Memory B cell (primary cell): ENCODE data around the gene BARHL1.
"Not testable (repeated sequence)": the region's sequence is repeated elsewhere in the genome, so short reads cannot be mapped to it uniquely, and the experiment has no call there.

Experiments
- ATAC-seq: fragments of 150-1000 bp; cut with Tn5 transposase; 2 replicates; pipeline ENCODE4 v1.10.0; 2021; ENCODE audit warnings: low read depth, mild to moderate bottlenecking, moderate library complexity
- DNase-seq, 2 donors: peaks; one replicate each; pipeline ENCODE4 v3.0.0; 2022; ENCODE audit warnings: low spot score in 2 of 2
- H3K27ac Mint-ChIP-seq: one replicate; pipeline ENCODE4 v1.8.0; 2022; ENCODE audit warnings: mild to moderate bottlenecking, moderate library complexity, mixed read lengths
- H3K27me3 Mint-ChIP-seq: one replicate; pipeline ENCODE4 v1.8.0; 2022; ENCODE audit warnings: mixed read lengths
- H3K36me3 Mint-ChIP-seq: one replicate; pipeline ENCODE4 v1.8.0; 2022; ENCODE audit warnings: mild to moderate bottlenecking, mixed read lengths
- H3K4me1 Mint-ChIP-seq: one replicate; pipeline ENCODE4 v1.8.0; 2022; ENCODE audit warnings: mixed read lengths
- H3K4me3 Mint-ChIP-seq: one replicate; pipeline ENCODE4 v1.8.0; 2022; ENCODE audit warnings: mild to moderate bottlenecking, moderate library complexity, mixed read lengths
- H3K9me3 Mint-ChIP-seq: one replicate; pipeline ENCODE4 v1.8.0; 2022; ENCODE audit warnings: mixed read lengths

The BARHL1 gene

GRCh38 chr9:132547976-132548730, 34.3 kb upstream of the BARHL1 start:
- peaks cover 2% of the 10 kb centered on the region for H3K36me3 Mint-ChIP-seq
- H3K27ac Mint-ChIP-seq = no peak overlapping the region
- ATAC-seq = no peak
- peaks cover 11% of the 10 kb centered on the region for H3K27me3 Mint-ChIP-seq
- H3K9me3 Mint-ChIP-seq = no peaks in the 10 kb centered on the region
- no peak overlapping the region for H3K4me3 Mint-ChIP-seq
- no peak for DNase-seq
- H3K4me1 Mint-ChIP-seq = no peaks in the 10 kb centered on the region

DNA sequence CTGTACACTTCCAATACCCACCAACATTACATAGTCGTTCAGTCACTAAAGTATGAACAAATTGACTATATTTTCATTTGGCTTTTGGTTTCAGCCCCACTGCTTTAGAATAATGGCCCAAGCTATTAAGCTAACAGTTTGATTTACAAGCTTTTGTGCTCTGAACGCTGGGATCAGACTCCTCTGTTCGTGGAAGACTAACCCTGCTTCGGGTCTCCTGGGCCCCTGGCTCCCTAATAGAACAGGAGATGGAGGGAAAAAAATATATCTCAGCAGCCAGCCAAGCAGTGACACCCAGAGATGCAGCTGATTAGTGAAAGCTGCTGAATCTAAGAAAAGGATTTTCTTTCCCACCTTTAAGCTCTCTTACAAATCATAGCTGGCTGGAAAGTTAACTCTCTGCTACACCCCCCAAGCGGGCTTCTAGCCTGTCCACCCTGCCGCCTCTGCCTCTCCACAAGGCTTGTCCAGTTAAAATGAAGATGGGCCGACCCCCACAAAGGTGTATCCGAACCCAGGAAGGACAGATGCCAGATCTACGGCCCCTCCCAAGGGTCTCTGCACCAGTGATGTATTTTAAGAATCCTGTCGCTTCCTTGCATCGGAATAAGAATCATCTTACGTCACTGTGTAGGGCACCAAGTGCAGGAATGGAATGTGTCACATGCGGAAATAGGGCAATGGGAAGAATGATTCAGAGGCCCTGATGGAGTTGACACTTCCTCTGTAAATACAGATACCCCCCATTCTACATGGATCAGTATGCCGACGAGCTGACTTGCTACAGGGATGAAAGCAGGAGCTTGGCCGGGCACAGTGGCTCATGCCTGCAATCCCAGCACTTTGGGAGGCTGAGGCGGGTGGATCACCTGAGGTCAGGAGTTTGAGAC, 33.4 kb upstream of the BARHL1 start:
- no peak overlapping the region for H3K4me3 Mint-ChIP-seq
- DNase-seq = no peak
- H3K9me3 Mint-ChIP-seq = no peaks in the 10 kb centered on the region
- no peaks in the 10 kb centered on the region for H3K4me1 Mint-ChIP-seq
- H3K36me3 Mint-ChIP-seq = peaks cover 4% of the 10 kb centered on the region
- peaks cover 10% of the 10 kb centered on the region for H3K27me3 Mint-ChIP-seq
- ATAC-seq = no peak
- no peak overlapping the region for H3K27ac Mint-ChIP-seq

DNA sequence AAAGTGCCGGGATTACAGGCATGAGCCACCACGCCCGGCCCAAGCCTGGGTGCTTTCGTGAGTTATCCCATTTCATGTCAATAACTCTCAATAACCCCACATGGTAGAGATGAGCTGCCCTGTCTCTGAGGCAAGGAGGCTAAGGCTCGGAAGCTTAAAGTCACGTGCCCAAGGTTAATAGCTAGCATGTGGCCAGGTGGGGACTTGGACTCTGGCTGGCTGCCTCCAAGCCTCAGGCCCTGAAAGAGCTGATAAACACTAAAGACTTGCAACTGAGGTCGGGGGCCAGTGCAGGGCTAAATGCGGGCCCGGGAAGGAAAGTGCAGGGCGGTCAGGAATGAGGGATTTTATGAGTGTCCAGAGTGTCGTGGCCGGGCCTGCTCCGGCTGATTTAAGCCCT, 30.9 kb upstream of the BARHL1 start:
- H3K27ac Mint-ChIP-seq = no peak overlapping the region
- no peak overlapping the region for H3K4me3 Mint-ChIP-seq
- no peaks in the 10 kb centered on the region for H3K4me1 Mint-ChIP-seq
- DNase-seq (no peak), ATAC-seq (no peak)
- peaks cover 4% of the 10 kb centered on the region for H3K36me3 Mint-ChIP-seq
- H3K27me3 Mint-ChIP-seq = peaks cover 14% of the 10 kb centered on the region
- no peaks in the 10 kb centered on the region for H3K9me3 Mint-ChIP-seq

GRCh38 chr9:132552041-132552440, 30.4 kb upstream of the BARHL1 start:
- Mint-ChIP-seq H3K9me3 (no peaks in the 10 kb centered on the region), H3K27me3 (peaks cover 14% of the 10 kb centered on the region), H3K27ac (no peak overlapping the region), H3K4me3 (no peak overlapping the region), H3K4me1 (no peaks in the 10 kb centered on the region), H3K36me3 (peaks cover 4% of the 10 kb centered on the region)
- no peak for ATAC-seq
- no peak for DNase-seq

- DNase-seq (no peak), ATAC-seq (no peak)
- peaks cover 6% of the 10 kb centered on the region for H3K36me3 Mint-ChIP-seq
- H3K27ac Mint-ChIP-seq = no peak overlapping the region
- H3K9me3 Mint-ChIP-seq = no peaks in the 10 kb centered on the region
- no peak overlapping the region for H3K4me3 Mint-ChIP-seq
- H3K4me1 Mint-ChIP-seq = no peaks in the 10 kb centered on the region
- H3K27me3 Mint-ChIP-seq = peaks cover 9% of the 10 kb centered on the region
These were observed 27.7 kb upstream of the BARHL1 start for GRCh38 chr9:132554755-132555154.

- H3K36me3 Mint-ChIP-seq = peaks cover 6% of the 10 kb centered on the region
- no peak for DNase-seq
- H3K4me3 Mint-ChIP-seq = no peak overlapping the region
- ATAC-seq = no peak
- peaks cover 11% of the 10 kb centered on the region for H3K27me3 Mint-ChIP-seq
- H3K27ac Mint-ChIP-seq = no peak overlapping the region
- no peaks in the 10 kb centered on the region for H3K4me1 Mint-ChIP-seq
- no peaks in the 10 kb centered on the region for H3K9me3 Mint-ChIP-seq
These were observed 26.9 kb upstream of the BARHL1 start for GRCh38 chr9:132555528-132555927.

GRCh38 chr9:132556235-132556634, 26.2 kb upstream of the BARHL1 start:
- H3K4me1 Mint-ChIP-seq = no peaks in the 10 kb centered on the region
- peaks cover 13% of the 10 kb centered on the region for H3K27me3 Mint-ChIP-seq
- ATAC-seq (no peak), DNase-seq (no peak)
- H3K4me3 Mint-ChIP-seq = no peak overlapping the region
- peaks cover 6% of the 10 kb centered on the region for H3K36me3 Mint-ChIP-seq
- H3K9me3 Mint-ChIP-seq = no peaks in the 10 kb centered on the region
- no peak overlapping the region for H3K27ac Mint-ChIP-seq

GRCh38 chr9:132556714-132557113, 25.7 kb upstream of the BARHL1 start:
- H3K36me3 Mint-ChIP-seq = peaks cover 4% of the 10 kb centered on the region
- no peaks in the 10 kb centered on the region for H3K4me1 Mint-ChIP-seq
- H3K27me3 Mint-ChIP-seq = peaks cover 11% of the 10 kb centered on the region
- H3K4me3 Mint-ChIP-seq = no peak overlapping the region
- DNase-seq (no peak), ATAC-seq (no peak)
- no peaks in the 10 kb centered on the region for H3K9me3 Mint-ChIP-seq
- H3K27ac Mint-ChIP-seq = no peak overlapping the region

GRCh38 chr9:132557159-132557558, 25.2 kb upstream of the BARHL1 start:
- Mint-ChIP-seq H3K9me3 (no peaks in the 10 kb centered on the region), H3K27ac (no peak overlapping the region), H3K36me3 (peaks cover 4% of the 10 kb centered on the region), H3K4me1 (no peaks in the 10 kb centered on the region), H3K27me3 (peaks cover 12% of the 10 kb centered on the region), H3K4me3 (no peak overlapping the region)
- DNase-seq (no peak), ATAC-seq (no peak)

DNA sequence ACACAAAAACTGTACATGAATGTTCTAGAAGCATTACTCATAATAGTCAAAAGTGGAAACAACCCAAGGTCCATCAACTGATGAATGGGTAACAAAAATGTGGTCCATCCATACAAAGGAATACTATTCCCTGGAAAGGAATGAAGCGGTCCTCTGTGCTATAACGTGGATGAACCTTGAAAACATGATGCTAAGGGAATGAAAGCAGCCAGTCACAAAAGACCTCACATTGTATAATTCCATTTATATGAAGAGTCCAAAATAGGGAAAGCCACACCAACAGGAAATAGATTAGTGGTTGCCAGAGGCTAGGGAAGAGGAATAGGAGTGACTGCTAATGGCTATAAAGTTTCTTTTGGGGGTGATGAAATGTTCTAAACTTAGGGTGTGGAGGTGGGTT, 22.7 kb upstream of the BARHL1 start:
- peaks cover 17% of the 10 kb centered on the region for H3K27me3 Mint-ChIP-seq
- no peak for DNase-seq
- no peaks in the 10 kb centered on the region for H3K4me1 Mint-ChIP-seq
- no peak overlapping the region for H3K27ac Mint-ChIP-seq
- H3K36me3 Mint-ChIP-seq = peaks cover 1% of the 10 kb centered on the region
- H3K9me3 Mint-ChIP-seq = no peaks in the 10 kb centered on the region
- no peak for ATAC-seq
- H3K4me3 Mint-ChIP-seq = no peak overlapping the region

- ATAC-seq (no peak), DNase-seq (no peak)
- peaks cover 15% of the 10 kb centered on the region for H3K27me3 Mint-ChIP-seq
- no peaks in the 10 kb centered on the region for H3K4me1 Mint-ChIP-seq
- H3K36me3 Mint-ChIP-seq = peaks cover 1% of the 10 kb centered on the region
- no peak overlapping the region for H3K27ac Mint-ChIP-seq
- no peaks in the 10 kb centered on the region for H3K9me3 Mint-ChIP-seq
- H3K4me3 Mint-ChIP-seq = no peak overlapping the region
These were observed 21.7 kb upstream of the BARHL1 start for GRCh38 chr9:132560616-132561202.

DNA sequence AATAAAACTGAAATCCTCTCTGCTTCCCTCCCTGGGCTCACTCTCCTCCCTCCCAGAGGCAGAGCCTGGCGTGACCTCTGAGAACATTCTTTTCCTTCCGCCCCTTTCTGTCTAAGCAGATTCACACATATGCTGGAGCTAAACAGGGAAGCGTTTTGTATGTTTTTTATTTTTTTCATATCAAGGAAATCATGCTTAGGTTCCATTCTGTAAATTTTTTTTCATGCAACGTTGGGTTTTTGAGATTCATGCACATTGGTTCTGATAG, 20.2 kb upstream of the BARHL1 start:
- peaks cover 3% of the 10 kb centered on the region for H3K36me3 Mint-ChIP-seq
- ATAC-seq = no peak
- H3K4me1 Mint-ChIP-seq = no peaks in the 10 kb centered on the region
- no peak for DNase-seq
- no peak overlapping the region for H3K27ac Mint-ChIP-seq
- H3K27me3 Mint-ChIP-seq = peaks cover 19% of the 10 kb centered on the region
- no peaks in the 10 kb centered on the region for H3K9me3 Mint-ChIP-seq
- no peak overlapping the region for H3K4me3 Mint-ChIP-seq

- Mint-ChIP-seq H3K27me3 (peaks cover 17% of the 10 kb centered on the region), H3K36me3 (peaks cover 5% of the 10 kb centered on the region), H3K4me3 (no peak overlapping the region), H3K9me3 (no peaks in the 10 kb centered on the region), H3K27ac (no peak overlapping the region), H3K4me1 (no peaks in the 10 kb centered on the region)
- no peak for DNase-seq
- no peak for ATAC-seq
These were observed 17.9 kb upstream of the BARHL1 start for GRCh38 chr9:132564526-132564925.

DNA sequence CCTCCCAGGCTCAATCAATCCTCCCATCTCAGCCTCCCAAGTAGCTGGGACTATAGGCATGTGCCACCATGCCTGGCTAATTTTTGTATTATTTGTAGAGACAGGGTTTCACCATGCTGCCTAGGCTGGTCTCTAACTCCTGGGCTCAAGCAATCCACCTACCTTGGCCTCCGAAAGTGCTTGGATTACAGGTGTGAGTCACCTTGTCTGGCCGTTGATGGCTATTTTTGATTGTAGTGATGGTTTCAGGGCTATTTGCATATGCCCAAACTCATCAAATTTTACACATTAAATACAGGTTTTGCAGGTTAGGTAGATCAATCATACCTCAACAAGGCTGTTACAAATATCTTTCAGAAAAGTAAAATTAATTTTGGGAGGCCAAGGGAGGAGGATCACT, 13.6 kb upstream of the BARHL1 start:
- H3K4me3 Mint-ChIP-seq, H3K36me3 Mint-ChIP-seq, DNase-seq, H3K4me1 Mint-ChIP-seq, H3K9me3 Mint-ChIP-seq, H3K27ac Mint-ChIP-seq, ATAC-seq: not testable (repeated sequence)
- H3K27me3 Mint-ChIP-seq = peaks cover 15% of the 10 kb centered on the region
